ENCODE data around the gene UCN3. TPM values are rescaled to one million over a fixed set of nuclear protein-coding genes. Genes with fewer than 3 reads are reported as not detected.

UCN3 gene
- total RNA-seq, result not detected

GRCh38 chr10:5364890-5365338, at the start of gene UCN3:
Gene UCN3 (plus strand): TSS chr10:5364966. CDS start chr10:5373721, 8,755 bp downstream.
- no peak for DNase-seq

- no peak for DNase-seq
Measured at GRCh38 chr10:5317547-5318107, 47.1 kb upstream of the UCN3 start.

GRCh38 chr10:5318148-5318547, 46.6 kb upstream of the UCN3 start:
- no peak for DNase-seq

GRCh38 chr10:5319863-5320262, 44.9 kb upstream of the UCN3 start:
- no peak for DNase-seq

- DNase-seq, result no peak
Measured at GRCh38 chr10:5321273-5321672, 43.5 kb upstream of the UCN3 start.

GRCh38 chr10:5323446-5323845, 41.3 kb upstream of the UCN3 start:
- no peak for DNase-seq

- DNase-seq, result no peak
Measured at GRCh38 chr10:5325076-5325475, 39.7 kb upstream of the UCN3 start.

GRCh38 chr10:5334196-5334880, 30.4 kb upstream of the UCN3 start:
- no peak for DNase-seq

- DNase-seq, result no peak
Measured at GRCh38 chr10:5338010-5338409, 26.8 kb upstream of the UCN3 start.

- DNase-seq, result no peak
Measured at GRCh38 chr10:5343092-5343491, 21.7 kb upstream of the UCN3 start.

GRCh38 chr10:5343561-5343960, 21.2 kb upstream of the UCN3 start:
- DNase-seq, result no peak

- DNase-seq, result no peak
Measured at GRCh38 chr10:5343979-5344378, 20.8 kb upstream of the UCN3 start.

- DNase-seq, result no peak
Measured at GRCh38 chr10:5344746-5345145, 20.0 kb upstream of the UCN3 start.

- no peak for DNase-seq
Measured at GRCh38 chr10:5346881-5347280, 17.9 kb upstream of the UCN3 start.

- no peak for DNase-seq
Measured at GRCh38 chr10:5349362-5349761, 15.4 kb upstream of the UCN3 start.

- DNase-seq, result no peak
Measured at GRCh38 chr10:5354068-5354467, 10.7 kb upstream of the UCN3 start.

- DNase-seq, result no peak
Measured at GRCh38 chr10:5355594-5356301, 9.0 kb upstream of the UCN3 start.

GRCh38 chr10:5356302-5356763, 8.4 kb upstream of the UCN3 start:
- DNase-seq, result no peak

- no peak for DNase-seq
Measured at GRCh38 chr10:5360318-5360915, 4.3 kb upstream of the UCN3 start.

- no peak for DNase-seq
Measured at GRCh38 chr10:5361966-5362365, 2.8 kb upstream of the UCN3 start.

GRCh38 chr10:5362873-5363272, 1.9 kb upstream of the UCN3 start:
- no peak for DNase-seq

GRCh38 chr10:5364374-5364773, 392 bp upstream of the UCN3 start:
- DNase-seq, result no peak

GRCh38 chr10:5365928-5366327, 1.2 kb downstream of the UCN3 start:
- DNase-seq, result no peak
